ENCODE results near the gene VPS11.

DNA sequence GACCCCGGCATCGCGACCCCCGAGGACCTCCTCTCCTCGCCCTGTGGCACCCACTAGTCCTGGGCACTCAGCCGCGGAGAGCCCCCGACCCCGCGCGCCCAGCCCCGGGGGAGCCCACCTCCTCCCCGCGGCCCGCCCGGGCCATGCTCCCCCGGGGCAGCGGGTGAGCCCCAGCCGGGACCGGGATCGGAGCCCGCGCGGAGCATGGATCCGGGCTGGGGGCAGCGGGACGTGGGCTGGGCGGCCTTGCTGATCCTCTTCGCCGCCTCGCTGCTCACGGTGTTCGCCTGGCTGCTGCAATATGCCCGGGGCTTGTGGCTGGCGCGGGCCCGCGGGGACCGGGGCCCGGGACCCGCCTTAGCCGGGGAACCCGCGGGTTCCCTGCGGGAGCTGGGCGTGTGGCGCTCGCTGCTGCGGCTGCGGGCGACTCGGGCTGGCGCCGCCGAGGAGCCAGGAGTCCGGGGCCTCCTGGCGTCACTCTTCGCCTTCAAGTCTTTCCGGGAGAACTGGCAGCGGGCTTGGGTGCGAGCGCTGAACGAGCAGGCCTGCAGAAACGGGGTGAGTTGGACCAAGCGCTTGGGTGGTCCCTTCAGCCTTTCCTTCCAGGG, 40.0 kb downstream of the VPS11 start:
- TF ChIP-seq, protein P1, sequence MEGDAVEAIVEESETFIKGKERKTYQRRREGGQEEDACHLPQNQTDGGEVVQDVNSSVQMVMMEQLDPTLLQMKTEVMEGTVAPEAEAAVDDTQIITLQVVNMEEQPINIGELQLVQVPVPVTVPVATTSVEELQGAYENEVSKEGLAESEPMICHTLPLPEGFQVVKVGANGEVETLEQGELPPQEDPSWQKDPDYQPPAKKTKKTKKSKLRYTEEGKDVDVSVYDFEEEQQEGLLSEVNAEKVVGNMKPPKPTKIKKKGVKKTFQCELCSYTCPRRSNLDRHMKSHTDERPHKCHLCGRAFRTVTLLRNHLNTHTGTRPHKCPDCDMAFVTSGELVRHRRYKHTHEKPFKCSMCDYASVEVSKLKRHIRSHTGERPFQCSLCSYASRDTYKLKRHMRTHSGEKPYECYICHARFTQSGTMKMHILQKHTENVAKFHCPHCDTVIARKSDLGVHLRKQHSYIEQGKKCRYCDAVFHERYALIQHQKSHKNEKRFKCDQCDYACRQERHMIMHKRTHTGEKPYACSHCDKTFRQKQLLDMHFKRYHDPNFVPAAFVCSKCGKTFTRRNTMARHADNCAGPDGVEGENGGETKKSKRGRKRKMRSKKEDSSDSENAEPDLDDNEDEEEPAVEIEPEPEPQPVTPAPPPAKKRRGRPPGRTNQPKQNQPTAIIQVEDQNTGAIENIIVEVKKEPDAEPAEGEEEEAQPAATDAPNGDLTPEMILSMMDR (conservative IDR thresholded peaks at IDR 0.05), result no peak
- TF ChIP-seq ZFX (IDR thresholded peaks at IDR 0.05), result peak; percentile 69; the same call in 1 of the 2 replicates
